Measurements from ENCODE around the gene STAT5B. TPM values are rescaled to one million over a fixed set of nuclear protein-coding genes. Genes with fewer than 3 reads are reported as not detected.

The STAT5B gene
- total and polyA plus RNA-seq, 9 of the 15 experiments (the other 6 are each of a cell fraction or from before 2014, with no cell fraction given), result 20.8 to 176 (median 92.4) TPM

- TF ChIP-seq ZNF76 (CRISPR knock-in tag; IDR thresholded peaks at IDR 0.05; ENCODE audit: borderline replicate concordance), result no peak
- peak; percentile 58 for TF ChIP-seq CBFA2T2 (conservative IDR thresholded peaks at IDR 0.05)
- no peak for TF ChIP-seq CSDE1 (IDR thresholded peaks at IDR 0.05)
- TF ChIP-seq KDM4B (IDR thresholded peaks at IDR 0.05; ENCODE audit: borderline replicate concordance in 2 of 2, low read depth in 1 of 2), result 0 out of 4 replicates have a peak, but pooled peaks of 1 of the 2 experiments have one; percentile 20
- no peak for TF ChIP-seq NR2C1 (IDR thresholded peaks at IDR 0.05)
- TF ChIP-seq NR2C1 (tag; IDR thresholded peaks at IDR 0.05), result no peak
- TF ChIP-seq BRD9 (IDR thresholded peaks at IDR 0.05; ENCODE audit: low read depth, partially characterized antibody), result peak; percentile 25
- peak; percentile 73 for TF ChIP-seq TAF9B (IDR thresholded peaks at IDR 0.05; ENCODE audit: partially characterized antibody)
- no peak for TF ChIP-seq RFX1 (IDR thresholded peaks at IDR 0.05)
- no peak for TF ChIP-seq ZNF24 (IDR thresholded peaks at IDR 0.05)
- TF ChIP-seq CHD1 (IDR thresholded peaks at IDR 0.05; ENCODE audit: low read length), result peak; percentile 72
- no peak for TF ChIP-seq RFX5 (IDR thresholded peaks at IDR 0.05; ENCODE audit: low read depth, low read length)
- no peak for TF ChIP-seq ZNF316 (IDR thresholded peaks at IDR 0.05)
- 0 out of 2 replicates have a peak, but pooled peaks have one; percentile 23 for TF ChIP-seq ZEB2 (IDR thresholded peaks at IDR 0.05)
- TF ChIP-seq YY1 (IDR thresholded peaks at IDR 0.05; ENCODE audit: borderline replicate concordance in 1 of 3, control insufficient read depth in 1 of 3, extremely low read depth in 1 of 3, insufficient read depth in 3 of 3, insufficient read length in 1 of 3, insufficient replicate concordance in 2 of 3, low read depth in 1 of 3, low read length in 2 of 3), result peak; percentile 40 to 78 (median 58)
- TF ChIP-seq PML (IDR thresholded peaks at IDR 0.05; ENCODE audit: low read length), result peak; percentile 86
- TF ChIP-seq ZBTB7A (IDR thresholded peaks at IDR 0.05; ENCODE audit: borderline replicate concordance, control insufficient read depth, low read depth, low read length), result peak; percentile 89
- no peak for TF ChIP-seq ZNF511 (CRISPR knock-in tag; IDR thresholded peaks at IDR 0.05)
- no peak for TF ChIP-seq ZKSCAN8 (CRISPR knock-in tag; IDR thresholded peaks at IDR 0.05)
- TF ChIP-seq HNRNPL (IDR thresholded peaks at IDR 0.05; ENCODE audit: low read depth, low read length), result peak; percentile 2; the same call in 1 of the 2 replicates
- TF ChIP-seq HOXB6 (CRISPR knock-in tag; IDR thresholded peaks at IDR 0.05; ENCODE audit: borderline replicate concordance), result no peak
- peak; percentile 55; the same call in 1 of the 2 replicates for TF ChIP-seq NBN (IDR thresholded peaks at IDR 0.05; ENCODE audit: low read depth)
- peak; percentile 17 for TF ChIP-seq NEUROD1 (IDR thresholded peaks at IDR 0.05; ENCODE audit: borderline replicate concordance, low read depth, low read length, partially characterized antibody)
- TF ChIP-seq SOX6 (IDR thresholded peaks at IDR 0.05), result no peak
- no peak for TF ChIP-seq TEAD1 (CRISPR knock-in tag; IDR thresholded peaks at IDR 0.05)
- peak in 1 of 3 experiments; percentile 31; a peak in 1 of 6 replicates for TF ChIP-seq ZBTB11 (CRISPR knock-in tag; IDR thresholded peaks at IDR 0.05)
These were observed 448 bp downstream of the STAT5B start (continued) for GRCh38 chr17:42275527-42276358.

Measured in K562 (cell line).